HL-60 (cell line): ENCODE measurements around the gene NR2C1.
A peak's percentile ranks its signal among the peaks of the same experiment; 100 is the strongest.

Experiments
- DNase-seq, 2 experiments: peaks; one replicate each; pipeline ENCODE4 v3.0.0-alpha.2; 2010 to 2020; ENCODE audit warnings: low read depth in 1 of 2, low spot score in 1 of 2
- H3K27ac ChIP-seq: fragments of 250-450 bp; sonication (Bioruptor Pico); replicated peaks from 2 replicates; pipeline ENCODE4 v1.5.1; 2020; ENCODE audit warnings: mild to moderate bottlenecking, moderate library complexity
- H3K27me3 ChIP-seq: fragments of 250-450 bp; sonication (Bioruptor Pico); 2 replicates; pipeline ENCODE4 v1.5.1; 2021; ENCODE audit warnings: mild to moderate bottlenecking, moderate library complexity; ENCODE audit not compliant: insufficient read depth, poor library complexity, severe bottlenecking
- H3K4me3 ChIP-seq: replicated peaks from 2 replicates; pipeline ENCODE4 v1.5.1; 2011; ENCODE audit warnings: mild to moderate bottlenecking, control low read depth, low read length; ENCODE audit not compliant: insufficient read depth
- GABPA ChIP-seq: IDR thresholded peaks from 2 replicates; pipeline ENCODE4 v1.6.1; 2012; ENCODE audit warnings: low read depth
- POLR2AphosphoS5 ChIP-seq: IDR thresholded peaks from 2 replicates; pipeline ENCODE4 v1.6.1; 2012; ENCODE audit warnings: low read depth
- SPI1 ChIP-seq: IDR thresholded peaks from 2 replicates; pipeline ENCODE4 v1.6.1; 2012; ENCODE audit warnings: low read depth, mild to moderate bottlenecking, borderline replicate concordance
- TF ChIP-seq, protein P1 (sequence below): IDR thresholded peaks from one replicate; pipeline ENCODE4 v1.5.1; 2011; ENCODE audit warnings: low read length, control low read depth, inconsistent platforms; ENCODE audit not compliant: insufficient read depth
- TF ChIP-seq, protein P2 (sequence below): IDR thresholded peaks from 2 replicates; pipeline ENCODE4 v1.6.1; 2012; ENCODE audit warnings: low read depth; ENCODE audit not compliant: insufficient replicate concordance

The NR2C1 gene

DNA sequence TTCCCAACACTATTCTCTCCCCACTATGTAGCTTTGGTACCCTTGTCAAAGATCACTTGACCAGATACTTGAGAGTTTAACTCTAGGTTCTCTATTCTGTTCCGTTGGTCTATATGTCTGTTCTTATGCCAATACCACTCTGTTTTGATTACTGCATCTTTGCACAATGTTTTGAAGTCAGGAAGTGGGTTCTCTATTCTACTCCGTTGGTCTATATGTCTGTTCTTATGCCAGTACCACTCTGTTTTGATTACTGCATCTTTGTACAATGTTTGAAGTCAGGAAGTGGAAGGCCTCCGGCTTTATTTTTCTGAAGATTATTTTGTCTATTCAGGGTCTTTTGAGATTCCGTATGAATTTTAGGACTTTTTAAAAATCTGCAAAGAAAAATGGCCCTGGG lies 67.2 kb downstream of the NR2C1 start:
- H3K27ac ChIP-seq: no peak overlapping the region
- DNase-seq: no peak
- no peaks in the 10 kb centered on the region for H3K27me3 ChIP-seq
- TF ChIP-seq, protein P1, sequence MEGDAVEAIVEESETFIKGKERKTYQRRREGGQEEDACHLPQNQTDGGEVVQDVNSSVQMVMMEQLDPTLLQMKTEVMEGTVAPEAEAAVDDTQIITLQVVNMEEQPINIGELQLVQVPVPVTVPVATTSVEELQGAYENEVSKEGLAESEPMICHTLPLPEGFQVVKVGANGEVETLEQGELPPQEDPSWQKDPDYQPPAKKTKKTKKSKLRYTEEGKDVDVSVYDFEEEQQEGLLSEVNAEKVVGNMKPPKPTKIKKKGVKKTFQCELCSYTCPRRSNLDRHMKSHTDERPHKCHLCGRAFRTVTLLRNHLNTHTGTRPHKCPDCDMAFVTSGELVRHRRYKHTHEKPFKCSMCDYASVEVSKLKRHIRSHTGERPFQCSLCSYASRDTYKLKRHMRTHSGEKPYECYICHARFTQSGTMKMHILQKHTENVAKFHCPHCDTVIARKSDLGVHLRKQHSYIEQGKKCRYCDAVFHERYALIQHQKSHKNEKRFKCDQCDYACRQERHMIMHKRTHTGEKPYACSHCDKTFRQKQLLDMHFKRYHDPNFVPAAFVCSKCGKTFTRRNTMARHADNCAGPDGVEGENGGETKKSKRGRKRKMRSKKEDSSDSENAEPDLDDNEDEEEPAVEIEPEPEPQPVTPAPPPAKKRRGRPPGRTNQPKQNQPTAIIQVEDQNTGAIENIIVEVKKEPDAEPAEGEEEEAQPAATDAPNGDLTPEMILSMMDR: no peak
- TF ChIP-seq POLR2AphosphoS5 (no peak), GABPA (no peak), SPI1 (no peak)
- TF ChIP-seq, protein P2, sequence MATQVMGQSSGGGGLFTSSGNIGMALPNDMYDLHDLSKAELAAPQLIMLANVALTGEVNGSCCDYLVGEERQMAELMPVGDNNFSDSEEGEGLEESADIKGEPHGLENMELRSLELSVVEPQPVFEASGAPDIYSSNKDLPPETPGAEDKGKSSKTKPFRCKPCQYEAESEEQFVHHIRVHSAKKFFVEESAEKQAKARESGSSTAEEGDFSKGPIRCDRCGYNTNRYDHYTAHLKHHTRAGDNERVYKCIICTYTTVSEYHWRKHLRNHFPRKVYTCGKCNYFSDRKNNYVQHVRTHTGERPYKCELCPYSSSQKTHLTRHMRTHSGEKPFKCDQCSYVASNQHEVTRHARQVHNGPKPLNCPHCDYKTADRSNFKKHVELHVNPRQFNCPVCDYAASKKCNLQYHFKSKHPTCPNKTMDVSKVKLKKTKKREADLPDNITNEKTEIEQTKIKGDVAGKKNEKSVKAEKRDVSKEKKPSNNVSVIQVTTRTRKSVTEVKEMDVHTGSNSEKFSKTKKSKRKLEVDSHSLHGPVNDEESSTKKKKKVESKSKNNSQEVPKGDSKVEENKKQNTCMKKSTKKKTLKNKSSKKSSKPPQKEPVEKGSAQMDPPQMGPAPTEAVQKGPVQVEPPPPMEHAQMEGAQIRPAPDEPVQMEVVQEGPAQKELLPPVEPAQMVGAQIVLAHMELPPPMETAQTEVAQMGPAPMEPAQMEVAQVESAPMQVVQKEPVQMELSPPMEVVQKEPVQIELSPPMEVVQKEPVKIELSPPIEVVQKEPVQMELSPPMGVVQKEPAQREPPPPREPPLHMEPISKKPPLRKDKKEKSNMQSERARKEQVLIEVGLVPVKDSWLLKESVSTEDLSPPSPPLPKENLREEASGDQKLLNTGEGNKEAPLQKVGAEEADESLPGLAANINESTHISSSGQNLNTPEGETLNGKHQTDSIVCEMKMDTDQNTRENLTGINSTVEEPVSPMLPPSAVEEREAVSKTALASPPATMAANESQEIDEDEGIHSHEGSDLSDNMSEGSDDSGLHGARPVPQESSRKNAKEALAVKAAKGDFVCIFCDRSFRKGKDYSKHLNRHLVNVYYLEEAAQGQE: no peak
- no peak overlapping the region for H3K4me3 ChIP-seq

DNA sequence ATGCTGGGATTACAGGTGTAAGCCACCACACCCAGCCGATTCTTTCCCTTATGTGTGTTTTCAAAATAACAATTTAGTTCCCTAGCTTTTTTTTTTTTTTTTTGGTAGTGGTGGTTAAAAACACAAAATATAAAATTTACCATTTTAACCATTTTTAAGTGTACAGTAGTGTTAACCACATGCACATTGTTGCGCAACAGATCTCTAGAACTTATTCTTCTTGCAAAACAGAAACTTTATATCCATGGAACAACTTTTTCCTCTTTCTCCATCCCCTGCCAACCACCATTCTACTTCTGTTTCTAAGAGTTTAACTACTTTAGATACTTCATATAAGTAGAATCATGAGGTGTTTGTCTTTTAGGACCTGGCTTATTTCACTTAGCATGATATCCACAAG lies 68.8 kb downstream of the NR2C1 start:
- TF ChIP-seq GABPA (no peak), SPI1 (no peak), POLR2AphosphoS5 (no peak)
- TF ChIP-seq, protein P2: no peak
- TF ChIP-seq, protein P1: no peak
- peak; percentile 53 to 69 for DNase-seq
- H3K27me3 ChIP-seq: no peaks in the 10 kb centered on the region

DNA sequence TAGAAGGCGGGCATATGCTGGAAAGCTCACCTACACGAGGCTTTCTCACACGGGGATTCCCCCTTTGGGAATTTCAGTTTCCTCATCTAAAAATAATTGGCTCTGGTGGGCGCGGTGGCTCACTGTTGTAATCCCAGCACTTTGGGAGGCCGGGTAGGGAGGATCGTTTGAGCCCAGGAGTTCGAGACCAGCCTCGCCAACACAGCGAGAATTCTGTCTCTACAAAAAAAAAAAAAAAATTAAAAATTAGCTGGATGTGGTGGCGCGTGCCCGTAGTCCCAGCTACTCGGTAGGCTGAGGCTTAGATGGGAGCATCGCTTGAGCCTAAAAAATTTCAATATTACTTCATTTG lies 69.5 kb downstream of the NR2C1 start:
- DNase-seq: no peak
- H3K4me3 ChIP-seq: peak overlapping the region; percentile 97
- TF ChIP-seq, protein P2: no peak
- no peak for TF ChIP-seq GABPA
- TF ChIP-seq POLR2AphosphoS5: no peak
- TF ChIP-seq SPI1: no peak
- TF ChIP-seq, protein P1: no peak
- H3K27me3 ChIP-seq: no peaks in the 10 kb centered on the region
- H3K27ac ChIP-seq: peak overlapping the region; percentile 89

More for the DNA sequence above, 68.8 kb downstream of the NR2C1 start:
- Histone ChIP-seq H3K4me3 (no peak overlapping the region), H3K27ac (peak overlapping the region; percentile 89)
